HFFc6 (cell line): Measurements from ENCODE around the gene TRIP10. TPM values are rescaled to one million over a fixed set of nuclear protein-coding genes. Genes with fewer than 3 reads are reported as not detected.

Experiments
- DNase-seq: peaks from one replicate; pipeline ENCODE4 v3.0.0-alpha.2; 2018
- H3K27ac Mint-ChIP-seq: 2 replicates; pipeline ENCODE4 v1.8.0; 2020; ENCODE audit warnings: mild to moderate bottlenecking, mixed read lengths
- H3K27me3 Mint-ChIP-seq: 2 replicates; pipeline ENCODE4 v1.8.0; 2021; ENCODE audit warnings: mild to moderate bottlenecking, moderate library complexity, mixed read lengths; ENCODE audit not compliant: insufficient read depth
- H3K36me3 Mint-ChIP-seq: 2 replicates; pipeline ENCODE4 v1.8.0; 2021; ENCODE audit warnings: low read depth, mixed read lengths
- H3K4me1 Mint-ChIP-seq: 2 replicates; pipeline ENCODE4 v1.8.0; 2020; ENCODE audit warnings: low read depth, mixed read lengths
- H3K4me3 Mint-ChIP-seq: 2 replicates; pipeline ENCODE4 v1.8.0; 2020; ENCODE audit warnings: mild to moderate bottlenecking, moderate library complexity, mixed read lengths
- H3K9me3 Mint-ChIP-seq: 2 replicates; pipeline ENCODE4 v1.8.0; 2020; ENCODE audit warnings: mild to moderate bottlenecking, mixed read lengths
- CTCF ChIP-seq: fragments of 200-600 bp; sonication (generic); IDR thresholded peaks from 2 replicates; pipeline ENCODE4 v1.5.0; 2021; ENCODE audit warnings: antibody characterized with exemption, mild to moderate bottlenecking
- total RNA-seq, 6 experiments: library from RNA; stranded (reverse); fragmentation: NEBNext Ultra II Directional; extraction: Animal tissue kit (Norgen Biotek cat#: 25700); gene quantifications; 2 replicates in 1 of 6; 3 replicates in 5 of 6; pipeline ENCODE4 v1.2.3, GENCODE V29; 2021

The TRIP10 gene
- total RNA-seq, 6 experiments from 2014 or later = 46.1 to 53.3 (median 48.8) TPM

DNA sequence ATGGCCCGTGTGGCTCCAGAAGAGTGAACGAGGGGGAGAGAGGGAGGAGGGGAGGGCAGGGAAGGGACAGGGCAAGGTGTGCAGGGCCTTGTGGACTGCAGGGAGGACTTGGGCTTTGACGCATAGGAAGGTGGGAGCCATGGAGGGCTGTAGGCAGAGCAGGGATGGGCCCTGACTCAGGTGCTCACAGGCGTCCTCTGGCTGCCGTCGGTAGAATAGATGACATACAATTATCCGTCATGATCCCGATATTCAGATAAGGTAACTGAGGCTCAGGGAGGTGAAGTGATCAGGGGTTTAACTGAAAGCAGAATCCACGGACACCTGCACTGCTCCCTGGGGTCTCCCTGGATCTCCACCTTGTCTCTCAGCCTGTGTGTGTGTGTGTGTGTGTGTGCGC is 22.4 kb upstream of the TRIP10 start:
- Mint-ChIP-seq H3K27ac (no peak overlapping the region), H3K27me3 (peaks cover 9% of the 10 kb centered on the region)

DNA sequence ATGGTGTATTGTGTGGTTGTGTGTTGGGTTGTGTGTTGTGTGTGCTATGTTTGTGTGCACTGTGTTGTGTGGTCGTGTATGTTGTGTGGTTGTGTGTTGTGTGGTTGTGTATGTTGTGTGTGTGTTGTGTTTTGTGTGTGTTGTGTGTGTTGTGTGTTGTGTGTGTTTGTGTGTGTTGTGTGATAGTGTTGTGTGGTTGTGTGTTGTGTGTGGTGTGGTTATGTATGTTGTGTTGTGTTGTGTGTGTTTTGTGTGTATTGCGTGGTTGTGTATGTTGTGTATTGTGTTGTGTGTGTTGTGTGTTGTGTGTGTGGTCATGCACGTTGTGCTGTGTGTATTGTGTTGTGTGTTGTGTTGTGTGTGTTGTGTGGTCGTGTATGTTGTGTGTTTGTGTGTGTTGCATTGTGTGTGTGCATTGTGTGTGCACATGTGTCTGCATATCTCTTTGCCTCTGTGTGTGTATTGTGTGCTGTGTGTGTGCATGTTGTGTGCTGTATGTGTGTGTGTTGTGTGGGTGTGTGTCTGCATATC is 22.0 kb upstream of the TRIP10 start:
- no peak overlapping the region for H3K27ac Mint-ChIP-seq
- DNase-seq = no peak

More for the DNA sequence above, 22.4 kb upstream of the TRIP10 start:
- Mint-ChIP-seq H3K9me3 (peaks cover 14% of the 10 kb centered on the region), H3K36me3 (peaks cover 6% of the 10 kb centered on the region), H3K4me3 (no peak overlapping the region), H3K4me1 (peaks cover 9% of the 10 kb centered on the region)
- DNase-seq = no peak
- TF ChIP-seq CTCF = no peak

GRCh38 chr19:6718111-6718740 is 21.3 kb upstream of the TRIP10 start:
- Mint-ChIP-seq H3K27me3 (peaks cover 17% of the 10 kb centered on the region), H3K4me3 (no peak overlapping the region), H3K4me1 (peaks cover 13% of the 10 kb centered on the region), H3K9me3 (peaks cover 14% of the 10 kb centered on the region), H3K27ac (no peak overlapping the region), H3K36me3 (peaks cover 6% of the 10 kb centered on the region)
- no peak for DNase-seq
- TF ChIP-seq CTCF = no peak

More for the DNA sequence above, 22.0 kb upstream of the TRIP10 start:
- Mint-ChIP-seq H3K4me3 (peak overlapping the region; percentile 5; the same call in 1 of the 2 replicates), H3K9me3 (peaks cover 14% of the 10 kb centered on the region), H3K36me3 (peaks cover 6% of the 10 kb centered on the region), H3K27me3 (peaks cover 13% of the 10 kb centered on the region), H3K4me1 (peaks cover 9% of the 10 kb centered on the region)
- no peak for TF ChIP-seq CTCF

GRCh38 chr19:6718741-6719539 is 20.5 kb upstream of the TRIP10 start:
- Mint-ChIP-seq H3K36me3 (peaks cover 6% of the 10 kb centered on the region), H3K4me1 (peaks cover 20% of the 10 kb centered on the region), H3K4me3 (no peak overlapping the region), H3K9me3 (peaks cover 14% of the 10 kb centered on the region), H3K27ac (no peak overlapping the region), H3K27me3 (peaks cover 18% of the 10 kb centered on the region)
- TF ChIP-seq CTCF = no peak
- no peak for DNase-seq

- Mint-ChIP-seq H3K9me3 (peaks cover 14% of the 10 kb centered on the region), H3K4me3 (no peak overlapping the region), H3K27me3 (peaks cover 19% of the 10 kb centered on the region), H3K27ac (no peak overlapping the region), H3K4me1 (peaks cover 20% of the 10 kb centered on the region), H3K36me3 (peaks cover 6% of the 10 kb centered on the region)
- no peak for TF ChIP-seq CTCF
- DNase-seq = no peak
Measured at GRCh38 chr19:6719540-6719861, 20.0 kb upstream of the TRIP10 start.
